ENCODE data around the gene PSMB3.

DNA sequence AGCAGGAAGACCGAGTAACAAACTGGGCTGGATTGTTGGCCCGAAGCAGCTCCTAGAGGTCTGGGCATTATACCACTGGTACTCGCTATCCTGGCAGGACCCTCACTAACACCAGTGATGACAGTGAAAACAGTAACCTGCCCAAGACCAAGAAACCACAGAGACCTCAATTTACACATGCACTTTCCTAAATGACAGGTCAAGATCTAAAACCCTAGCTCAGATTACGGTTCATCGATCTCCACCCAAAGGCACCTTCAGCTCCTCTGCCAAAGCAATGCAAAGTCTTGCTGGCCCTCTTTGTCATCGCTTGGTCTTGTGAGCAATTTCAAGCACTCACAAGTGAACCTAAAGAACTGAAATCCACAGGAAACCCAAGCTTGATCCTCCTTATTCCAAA lies 45.3 kb downstream of the PSMB3 start:
- TF ChIP-seq NFE2L1 (CRISPR knock-in tag; IDR thresholded peaks at IDR 0.05), result no peak
- TF ChIP-seq, protein P1, sequence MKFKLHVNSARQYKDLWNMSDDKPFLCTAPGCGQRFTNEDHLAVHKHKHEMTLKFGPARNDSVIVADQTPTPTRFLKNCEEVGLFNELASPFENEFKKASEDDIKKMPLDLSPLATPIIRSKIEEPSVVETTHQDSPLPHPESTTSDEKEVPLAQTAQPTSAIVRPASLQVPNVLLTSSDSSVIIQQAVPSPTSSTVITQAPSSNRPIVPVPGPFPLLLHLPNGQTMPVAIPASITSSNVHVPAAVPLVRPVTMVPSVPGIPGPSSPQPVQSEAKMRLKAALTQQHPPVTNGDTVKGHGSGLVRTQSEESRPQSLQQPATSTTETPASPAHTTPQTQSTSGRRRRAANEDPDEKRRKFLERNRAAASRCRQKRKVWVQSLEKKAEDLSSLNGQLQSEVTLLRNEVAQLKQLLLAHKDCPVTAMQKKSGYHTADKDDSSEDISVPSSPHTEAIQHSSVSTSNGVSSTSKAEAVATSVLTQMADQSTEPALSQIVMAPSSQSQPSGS (CRISPR knock-in tag; IDR thresholded peaks at IDR 0.05; ENCODE audit: borderline replicate concordance, low read depth), result no peak
- TF ChIP-seq, protein P2, sequence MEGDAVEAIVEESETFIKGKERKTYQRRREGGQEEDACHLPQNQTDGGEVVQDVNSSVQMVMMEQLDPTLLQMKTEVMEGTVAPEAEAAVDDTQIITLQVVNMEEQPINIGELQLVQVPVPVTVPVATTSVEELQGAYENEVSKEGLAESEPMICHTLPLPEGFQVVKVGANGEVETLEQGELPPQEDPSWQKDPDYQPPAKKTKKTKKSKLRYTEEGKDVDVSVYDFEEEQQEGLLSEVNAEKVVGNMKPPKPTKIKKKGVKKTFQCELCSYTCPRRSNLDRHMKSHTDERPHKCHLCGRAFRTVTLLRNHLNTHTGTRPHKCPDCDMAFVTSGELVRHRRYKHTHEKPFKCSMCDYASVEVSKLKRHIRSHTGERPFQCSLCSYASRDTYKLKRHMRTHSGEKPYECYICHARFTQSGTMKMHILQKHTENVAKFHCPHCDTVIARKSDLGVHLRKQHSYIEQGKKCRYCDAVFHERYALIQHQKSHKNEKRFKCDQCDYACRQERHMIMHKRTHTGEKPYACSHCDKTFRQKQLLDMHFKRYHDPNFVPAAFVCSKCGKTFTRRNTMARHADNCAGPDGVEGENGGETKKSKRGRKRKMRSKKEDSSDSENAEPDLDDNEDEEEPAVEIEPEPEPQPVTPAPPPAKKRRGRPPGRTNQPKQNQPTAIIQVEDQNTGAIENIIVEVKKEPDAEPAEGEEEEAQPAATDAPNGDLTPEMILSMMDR (IDR thresholded peaks at IDR 0.05), result no peak

Data from WTC11 (cell line).